ENCODE results near the gene TPPP.
A peak's percentile ranks its signal among the peaks of the same experiment; 100 is the strongest.

TPPP gene

DNA sequence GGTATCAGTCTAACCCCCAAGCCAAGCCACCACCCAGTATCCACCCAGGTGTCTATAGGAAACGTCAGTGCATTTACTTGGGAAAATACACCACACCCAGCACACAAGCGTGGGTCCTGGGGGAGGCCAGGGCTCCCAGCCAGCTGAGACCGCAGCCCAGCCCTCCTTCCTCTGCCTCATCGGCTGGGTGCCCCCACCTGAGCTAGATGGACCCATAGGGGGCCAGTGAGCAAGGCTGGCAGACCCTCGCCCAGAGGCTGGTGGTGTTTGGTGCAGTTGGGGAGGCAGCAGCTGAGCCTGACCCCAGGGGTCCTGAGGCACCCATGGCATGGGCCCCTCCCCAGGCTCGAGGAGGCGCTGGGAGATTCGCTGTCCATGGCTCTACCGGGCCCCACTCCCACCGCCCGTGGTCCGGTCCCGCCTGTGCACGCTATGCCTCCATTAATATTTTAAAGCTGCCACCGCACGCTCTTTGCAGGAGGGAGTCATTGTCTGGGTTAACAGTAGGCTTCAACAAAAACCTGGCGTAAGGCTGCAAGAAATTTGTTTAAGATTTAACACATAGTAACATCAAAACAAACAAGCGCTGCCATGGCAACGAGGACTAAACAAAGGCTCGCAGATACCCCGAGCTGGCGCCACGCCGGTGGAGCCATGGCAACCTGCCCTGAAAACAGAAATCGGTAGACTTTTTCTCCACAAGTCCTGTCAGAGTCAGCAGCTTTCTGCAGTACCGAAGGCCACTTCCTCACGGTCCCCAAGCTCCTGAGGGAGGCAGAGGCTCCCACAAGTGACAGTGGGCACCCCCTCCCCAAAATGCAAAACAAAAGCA is 20.6 kb downstream of the TPPP start (continued):
- TF ChIP-seq ZNF2 (tag by site-specific recombination; IDR thresholded peaks at IDR 0.05) (peak; percentile 67; the same call in 1 of the 2 replicates), GLIS2 (tag by site-specific recombination; IDR thresholded peaks at IDR 0.05) (peak; percentile 97), ZBTB17 (tag by site-specific recombination; IDR thresholded peaks at IDR 0.05) (peak; percentile 82), ZNF544 (tag by site-specific recombination; IDR thresholded peaks at IDR 0.05) (no peak), KLF10 (tag by site-specific recombination; IDR thresholded peaks at IDR 0.05) (peak; percentile 16; the same call in 1 of the 2 replicates), MYNN (tag by site-specific recombination; IDR thresholded peaks at IDR 0.05; ENCODE audit: borderline replicate concordance) (0 out of 2 replicates have a peak, but pooled peaks have one; percentile 38), ZNF10 (tag by site-specific recombination; IDR thresholded peaks at IDR 0.05) (no peak), ZNF48 (tag by site-specific recombination; IDR thresholded peaks at IDR 0.05) (no peak)

DNA sequence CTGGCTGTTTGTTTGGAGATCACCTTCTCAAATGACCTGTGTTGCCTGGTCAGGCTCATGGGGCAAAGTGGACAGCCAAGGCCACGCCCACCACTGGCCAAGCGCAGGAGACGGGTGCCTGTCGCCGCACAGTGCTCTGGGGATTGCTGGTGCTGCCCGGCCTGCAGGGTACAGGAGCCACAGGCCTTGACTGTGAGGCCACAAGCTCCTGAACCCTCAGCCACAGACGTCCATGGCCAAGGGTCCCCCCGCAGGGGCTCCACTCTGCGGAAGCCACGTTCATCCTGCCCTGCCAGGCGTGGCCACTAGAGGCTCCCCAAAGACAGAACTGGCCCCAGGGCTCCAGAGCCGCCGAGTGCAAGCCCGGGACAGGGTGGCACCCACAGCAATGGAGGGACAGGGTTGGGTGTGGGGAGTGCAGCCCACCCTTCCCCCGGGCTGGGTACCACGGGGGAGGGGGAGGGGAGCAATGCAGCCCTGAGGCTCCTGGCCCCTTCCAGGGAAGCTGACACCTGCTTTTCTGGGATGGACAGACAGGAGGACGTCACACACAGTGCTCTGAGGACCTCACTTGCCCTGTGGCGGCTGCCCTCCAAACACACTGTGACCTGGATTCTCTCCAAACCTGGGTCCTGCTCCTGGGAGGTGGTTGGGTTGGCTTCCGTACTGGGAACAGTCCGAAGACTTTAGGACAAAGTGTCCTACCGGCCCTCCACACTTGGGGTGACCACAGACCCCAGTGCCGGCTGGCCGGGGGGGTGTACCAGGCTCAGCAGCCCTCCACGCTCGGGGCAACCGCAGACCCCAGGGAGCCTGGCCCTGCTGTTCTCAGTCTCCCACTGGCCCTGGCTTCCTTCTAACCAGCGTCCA is 21.5 kb downstream of the TPPP start:
- ChIA-PET CTCF (interaction anchor here (0.6 to 5.4 kb wide), 10 partner anchors 131 to 863 kb away, joined by 3 to 39 read pairs (median 3); no protein-coding TSS in a partner anchor), POLR2A (interaction anchor here (1.1 kb wide), 1 partner anchor 221 kb away, joined by 5 read pairs; the partner anchor contains the start of genes BRD9 and TRIP13)
- H3K4me1 ChIP-seq (ENCODE audit: control insufficient read depth, insufficient read depth, low read length) = peaks cover 19% of the 10 kb centered on the region
- no peaks in the 10 kb centered on the region for H3K9me3 ChIP-seq (ENCODE audit: control insufficient read depth, insufficient read depth, low read depth, low read length)
- peaks cover 0 to 22% of the 10 kb centered on the region in 2 experiments; a peak in 1 of 3 replicates for H3K36me3 ChIP-seq (ENCODE audit: control insufficient read depth in 2 of 2, insufficient read depth in 1 of 2, low read length in 2 of 2)
- H3K27ac ChIP-seq (ENCODE audit: extremely low read depth, low read depth, low read length) = no peak overlapping the region
- H3K4me3 ChIP-seq (ENCODE audit: low read depth, low read length) = no peak overlapping the region
- TF ChIP-seq ZNF501 (tag by site-specific recombination; IDR thresholded peaks at IDR 0.05) (0 out of 2 replicates have a peak, but pooled peaks have one; percentile 29), ZNF561 (tag by site-specific recombination; IDR thresholded peaks at IDR 0.05; ENCODE audit: borderline replicate concordance) (peak; percentile 80; the same call in 1 of the 2 replicates), KLF1 (tag by site-specific recombination; IDR thresholded peaks at IDR 0.05) (peak; percentile 96), ZXDB (tag by site-specific recombination; IDR thresholded peaks at IDR 0.05) (peak; percentile 64; the same call in 1 of the 2 replicates), SCRT1 (tag by site-specific recombination; IDR thresholded peaks at IDR 0.05; ENCODE audit: borderline replicate concordance) (no peak), ZBTB20 (tag by site-specific recombination; IDR thresholded peaks at IDR 0.05) (no peak), ZSCAN30 (tag by site-specific recombination; IDR thresholded peaks at IDR 0.05) (peak; percentile 57; the same call in 1 of the 2 replicates), ZBTB8A (tag by site-specific recombination; IDR thresholded peaks at IDR 0.05) (0 out of 2 replicates have a peak, but pooled peaks have one; percentile 10), ZNF2 (tag by site-specific recombination; IDR thresholded peaks at IDR 0.05) (no peak), IKZF3 (tag by site-specific recombination; IDR thresholded peaks at IDR 0.05) (no peak), ZNF335 (tag by site-specific recombination; conservative IDR thresholded peaks at IDR 0.05) (no peak)
- TF ChIP-seq, protein P1, sequence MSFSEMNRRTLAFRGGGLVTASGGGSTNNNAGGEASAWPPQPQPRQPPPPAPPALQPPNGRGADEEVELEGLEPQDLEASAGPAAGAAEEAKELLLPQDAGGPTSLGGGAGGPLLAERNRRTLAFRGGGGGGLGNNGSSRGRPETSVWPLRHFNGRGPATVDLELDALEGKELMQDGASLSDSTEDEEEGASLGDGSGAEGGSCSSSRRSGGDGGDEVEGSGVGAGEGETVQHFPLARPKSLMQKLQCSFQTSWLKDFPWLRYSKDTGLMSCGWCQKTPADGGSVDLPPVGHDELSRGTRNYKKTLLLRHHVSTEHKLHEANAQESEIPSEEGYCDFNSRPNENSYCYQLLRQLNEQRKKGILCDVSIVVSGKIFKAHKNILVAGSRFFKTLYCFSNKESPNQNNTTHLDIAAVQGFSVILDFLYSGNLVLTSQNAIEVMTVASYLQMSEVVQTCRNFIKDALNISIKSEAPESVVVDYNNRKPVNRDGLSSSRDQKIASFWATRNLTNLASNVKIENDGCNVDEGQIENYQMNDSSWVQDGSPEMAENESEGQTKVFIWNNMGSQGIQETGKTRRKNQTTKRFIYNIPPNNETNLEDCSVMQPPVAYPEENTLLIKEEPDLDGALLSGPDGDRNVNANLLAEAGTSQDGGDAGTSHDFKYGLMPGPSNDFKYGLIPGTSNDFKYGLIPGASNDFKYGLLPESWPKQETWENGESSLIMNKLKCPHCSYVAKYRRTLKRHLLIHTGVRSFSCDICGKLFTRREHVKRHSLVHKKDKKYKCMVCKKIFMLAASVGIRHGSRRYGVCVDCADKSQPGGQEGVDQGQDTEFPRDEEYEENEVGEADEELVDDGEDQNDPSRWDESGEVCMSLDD (tag by site-specific recombination; IDR thresholded peaks at IDR 0.05) = 0 out of 2 replicates have a peak, but pooled peaks have one; percentile 12
- TF ChIP-seq, protein P2, sequence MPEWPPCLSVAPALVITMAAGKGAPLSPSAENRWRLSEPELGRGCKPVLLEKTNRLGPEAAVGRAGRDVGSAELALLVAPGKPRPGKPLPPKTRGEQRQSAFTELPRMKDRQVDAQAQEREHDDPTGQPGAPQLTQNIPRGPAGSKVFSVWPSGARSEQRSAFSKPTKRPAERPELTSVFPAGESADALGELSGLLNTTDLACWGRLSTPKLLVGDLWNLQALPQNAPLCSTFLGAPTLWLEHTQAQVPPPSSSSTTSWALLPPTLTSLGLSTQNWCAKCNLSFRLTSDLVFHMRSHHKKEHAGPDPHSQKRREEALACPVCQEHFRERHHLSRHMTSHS (tag by site-specific recombination; IDR thresholded peaks at IDR 0.05) = no peak
- TF ChIP-seq, protein P3, sequence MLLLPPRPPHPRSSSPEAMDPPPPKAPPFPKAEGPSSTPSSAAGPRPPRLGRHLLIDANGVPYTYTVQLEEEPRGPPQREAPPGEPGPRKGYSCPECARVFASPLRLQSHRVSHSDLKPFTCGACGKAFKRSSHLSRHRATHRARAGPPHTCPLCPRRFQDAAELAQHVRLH (tag by site-specific recombination; IDR thresholded peaks at IDR 0.05) = no peak
- TF ChIP-seq, protein P4, sequence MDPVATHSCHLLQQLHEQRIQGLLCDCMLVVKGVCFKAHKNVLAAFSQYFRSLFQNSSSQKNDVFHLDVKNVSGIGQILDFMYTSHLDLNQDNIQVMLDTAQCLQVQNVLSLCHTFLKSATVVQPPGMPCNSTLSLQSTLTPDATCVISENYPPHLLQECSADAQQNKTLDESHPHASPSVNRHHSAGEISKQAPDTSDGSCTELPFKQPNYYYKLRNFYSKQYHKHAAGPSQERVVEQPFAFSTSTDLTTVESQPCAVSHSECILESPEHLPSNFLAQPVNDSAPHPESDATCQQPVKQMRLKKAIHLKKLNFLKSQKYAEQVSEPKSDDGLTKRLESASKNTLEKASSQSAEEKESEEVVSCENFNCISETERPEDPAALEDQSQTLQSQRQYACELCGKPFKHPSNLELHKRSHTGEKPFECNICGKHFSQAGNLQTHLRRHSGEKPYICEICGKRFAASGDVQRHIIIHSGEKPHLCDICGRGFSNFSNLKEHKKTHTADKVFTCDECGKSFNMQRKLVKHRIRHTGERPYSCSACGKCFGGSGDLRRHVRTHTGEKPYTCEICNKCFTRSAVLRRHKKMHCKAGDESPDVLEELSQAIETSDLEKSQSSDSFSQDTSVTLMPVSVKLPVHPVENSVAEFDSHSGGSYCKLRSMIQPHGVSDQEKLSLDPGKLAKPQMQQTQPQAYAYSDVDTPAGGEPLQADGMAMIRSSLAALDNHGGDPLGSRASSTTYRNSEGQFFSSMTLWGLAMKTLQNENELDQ (tag by site-specific recombination; IDR thresholded peaks at IDR 0.05; ENCODE audit: low read depth) = no peak
- TF ChIP-seq, protein P5, sequence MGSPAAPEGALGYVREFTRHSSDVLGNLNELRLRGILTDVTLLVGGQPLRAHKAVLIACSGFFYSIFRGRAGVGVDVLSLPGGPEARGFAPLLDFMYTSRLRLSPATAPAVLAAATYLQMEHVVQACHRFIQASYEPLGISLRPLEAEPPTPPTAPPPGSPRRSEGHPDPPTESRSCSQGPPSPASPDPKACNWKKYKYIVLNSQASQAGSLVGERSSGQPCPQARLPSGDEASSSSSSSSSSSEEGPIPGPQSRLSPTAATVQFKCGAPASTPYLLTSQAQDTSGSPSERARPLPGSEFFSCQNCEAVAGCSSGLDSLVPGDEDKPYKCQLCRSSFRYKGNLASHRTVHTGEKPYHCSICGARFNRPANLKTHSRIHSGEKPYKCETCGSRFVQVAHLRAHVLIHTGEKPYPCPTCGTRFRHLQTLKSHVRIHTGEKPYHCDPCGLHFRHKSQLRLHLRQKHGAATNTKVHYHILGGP (tag by site-specific recombination; IDR thresholded peaks at IDR 0.05) = no peak
- TF ChIP-seq, protein P6, sequence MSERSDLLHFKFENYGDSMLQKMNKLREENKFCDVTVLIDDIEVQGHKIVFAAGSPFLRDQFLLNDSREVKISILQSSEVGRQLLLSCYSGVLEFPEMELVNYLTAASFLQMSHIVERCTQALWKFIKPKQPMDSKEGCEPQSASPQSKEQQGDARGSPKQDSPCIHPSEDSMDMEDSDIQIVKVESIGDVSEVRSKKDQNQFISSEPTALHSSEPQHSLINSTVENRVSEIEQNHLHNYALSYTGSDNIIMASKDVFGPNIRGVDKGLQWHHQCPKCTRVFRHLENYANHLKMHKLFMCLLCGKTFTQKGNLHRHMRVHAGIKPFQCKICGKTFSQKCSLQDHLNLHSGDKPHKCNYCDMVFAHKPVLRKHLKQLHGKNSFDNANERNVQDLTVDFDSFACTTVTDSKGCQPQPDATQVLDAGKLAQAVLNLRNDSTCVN (tag by site-specific recombination; optimal IDR thresholded peaks at IDR 0.05) = peak; percentile 16

Measured in HEK293 (cell line).